Measurements from ENCODE around the gene SIAE. TPM values are rescaled to one million over a fixed set of nuclear protein-coding genes. Genes with fewer than 3 reads are reported as not detected.

Gene SIAE
- total RNA-seq, 1 experiment from 2014 or later = 11.2 TPM

- no peak overlapping the region for H3K4me3 ChIP-seq (ENCODE audit: low read depth, low read length, poor library complexity, severe bottlenecking)
- POLR2A ChIA-PET (ENCODE audit: low non-redundant PET) = no interaction called here
- H3K4me1 ChIP-seq (ENCODE audit: insufficient read depth, low read length, poor library complexity, severe bottlenecking) = no peaks in the 10 kb centered on the region
- no peak overlapping the region for H3K27ac ChIP-seq (ENCODE audit: low read depth, low read length, poor library complexity, severe bottlenecking)
- BruUV-seq (replicated peaks) = no TSS peak
- H3K9me3 ChIP-seq (ENCODE audit: low read depth, low read length, poor library complexity, severe bottlenecking) = no peaks in the 10 kb centered on the region
- H3K36me3 ChIP-seq (ENCODE audit: insufficient read depth, low read length, poor library complexity, severe bottlenecking) = no peaks in the 10 kb centered on the region
- intact Hi-C loops (cut with micrococcal nuclease; ENCODE audit: unreplicated experiment) = no loop called here
- no peaks in the 10 kb centered on the region for H3K27me3 ChIP-seq (replicated peaks; ENCODE audit: insufficient read depth, low read depth, low read length, poor library complexity)
- CTCF ChIA-PET = no interaction called here
- no peak for TF ChIP-seq CTCF (conservative IDR thresholded peaks at IDR 0.05; ENCODE audit: low read depth, low read length)
- no peak for TF ChIP-seq EZH2 (IDR thresholded peaks at IDR 0.05; ENCODE audit: borderline replicate concordance, low read depth, low read length, poor library complexity, severe bottlenecking)
- no peak for DNase-seq (ENCODE audit: low spot score)
These were observed 5.9 kb downstream of the SIAE start for GRCh38 chr11:124667601-124668000.

GRCh38 chr11:124663861-124664260 lies 9.7 kb downstream of the SIAE start:
- intact Hi-C loops (cut with micrococcal nuclease; ENCODE audit: unreplicated experiment) = no loop called here
- Histone ChIP-seq H3K9me3 (ENCODE audit: low read depth, low read length, poor library complexity, severe bottlenecking) (no peaks in the 10 kb centered on the region), H3K4me1 (ENCODE audit: insufficient read depth, low read length, poor library complexity, severe bottlenecking) (no peaks in the 10 kb centered on the region), H3K4me3 (ENCODE audit: low read depth, low read length, poor library complexity, severe bottlenecking) (no peak overlapping the region), H3K27ac (ENCODE audit: low read depth, low read length, poor library complexity, severe bottlenecking) (no peak overlapping the region), H3K27me3 (replicated peaks; ENCODE audit: insufficient read depth, low read depth, low read length, poor library complexity) (no peaks in the 10 kb centered on the region), H3K36me3 (ENCODE audit: insufficient read depth, low read length, poor library complexity, severe bottlenecking) (no peaks in the 10 kb centered on the region)
- DNase-seq (ENCODE audit: low spot score) = no peak
- no TSS peak for BruUV-seq (replicated peaks)
- no peak for TF ChIP-seq CTCF (conservative IDR thresholded peaks at IDR 0.05; ENCODE audit: low read depth, low read length)
- no peak for TF ChIP-seq EZH2 (IDR thresholded peaks at IDR 0.05; ENCODE audit: borderline replicate concordance, low read depth, low read length, poor library complexity, severe bottlenecking)
- CTCF ChIA-PET = no interaction called here
- POLR2A ChIA-PET (ENCODE audit: low non-redundant PET) = no interaction called here

- Histone ChIP-seq H3K36me3 (ENCODE audit: insufficient read depth, low read length, poor library complexity, severe bottlenecking) (no peaks in the 10 kb centered on the region), H3K27ac (ENCODE audit: low read depth, low read length, poor library complexity, severe bottlenecking) (no peak overlapping the region), H3K27me3 (replicated peaks; ENCODE audit: insufficient read depth, low read depth, low read length, poor library complexity) (no peaks in the 10 kb centered on the region), H3K9me3 (ENCODE audit: low read depth, low read length, poor library complexity, severe bottlenecking) (no peaks in the 10 kb centered on the region), H3K4me1 (ENCODE audit: insufficient read depth, low read length, poor library complexity, severe bottlenecking) (peaks cover 14% of the 10 kb centered on the region), H3K4me3 (ENCODE audit: low read depth, low read length, poor library complexity, severe bottlenecking) (no peak overlapping the region)
- CTCF ChIA-PET = no interaction called here
- BruUV-seq (replicated peaks) = no TSS peak
- TF ChIP-seq EZH2 (IDR thresholded peaks at IDR 0.05; ENCODE audit: borderline replicate concordance, low read depth, low read length, poor library complexity, severe bottlenecking) (no peak), CTCF (conservative IDR thresholded peaks at IDR 0.05; ENCODE audit: low read depth, low read length) (no peak)
- POLR2A ChIA-PET (ENCODE audit: low non-redundant PET) = no interaction called here
- intact Hi-C loops (cut with micrococcal nuclease; ENCODE audit: unreplicated experiment) = no loop called here
- DNase-seq (ENCODE audit: low spot score) = no peak
These were observed 11.4 kb downstream of the SIAE start for GRCh38 chr11:124662106-124662505.

Measured in A673 (cell line).